Gastrocnemius medialis (tissue), 4 donors: ENCODE measurements around the gene BLOC1S5.

Source experiments
- CTCF ChIP-seq, 5 experiments: fragments of 450-650 bp in 3 of 5; fragments of 200-600 bp in 2 of 5; sonication (generic) in 2 of 5; IDR thresholded peaks in 4 of 5; conservative IDR thresholded peaks in 1 of 5; 1 replicate in 4 of 5; 2 replicates in 1 of 5; pipeline ENCODE4 v1.5.1; 2016 to 2019; ENCODE audit warnings: antibody characterized with exemption in 5 of 5, mild to moderate bottlenecking in 3 of 5, moderate library complexity in 3 of 5
- POLR2A ChIP-seq, 2 donors: fragments of 450-650 bp; IDR thresholded peaks; one replicate each; pipeline ENCODE4 v1.6.1; 2017; ENCODE audit warnings: antibody characterized with exemption in 2 of 2, mild to moderate bottlenecking in 2 of 2, moderate library complexity in 2 of 2

- TF ChIP-seq CTCF (IDR thresholded peaks at IDR 0.05 in 4 of 5, conservative IDR thresholded peaks at IDR 0.05 in 1 of 5) (no peak), POLR2A (IDR thresholded peaks at IDR 0.05) (no peak)
These were observed 34.8 kb downstream of the BLOC1S5 start for GRCh38 chr6:8029243-8029870.
